Measurements from ENCODE around the gene DNMT3B.

- TF ChIP-seq CTCF (IDR thresholded peaks at IDR 0.05) (no peak), POLR2A (IDR thresholded peaks at IDR 0.05) (no peak)
Observed at GRCh38 chr20:32718749-32719348, 43.3 kb upstream of the DNMT3B start.

Data from uterus (tissue), 2 donors.